Nephron (organoid): Measurements from ENCODE around the gene BRPF3.

Experiments
- H3K27ac Mint-ChIP-seq, 3 experiments: 2 replicates each; pipeline ENCODE4 v1.8.0; 2020; ENCODE audit warnings: mixed read lengths in 3 of 3, mild to moderate bottlenecking in 2 of 3, moderate library complexity in 1 of 3
- H3K27me3 Mint-ChIP-seq: 2 replicates; pipeline ENCODE4 v1.8.0; 2021; ENCODE audit warnings: low read depth, mild to moderate bottlenecking, moderate library complexity, mixed read lengths
- H3K36me3 Mint-ChIP-seq: 2 replicates; pipeline ENCODE4 v1.8.0; 2020; ENCODE audit warnings: low read depth, mixed read lengths
- H3K4me1 Mint-ChIP-seq: 2 replicates; pipeline ENCODE4 v1.8.0; 2020; ENCODE audit warnings: mixed read lengths
- H3K4me3 Mint-ChIP-seq, 3 experiments: 2 replicates each; pipeline ENCODE4 v1.8.0; 2020; ENCODE audit warnings: mild to moderate bottlenecking in 3 of 3, mixed read lengths in 3 of 3, moderate library complexity in 2 of 3
- H3K9me3 Mint-ChIP-seq: 2 replicates; pipeline ENCODE4 v1.8.0; 2020; ENCODE audit warnings: mixed read lengths
- CTCF ChIP-seq, 3 experiments: fragments of 200-600 bp; sonication (generic); IDR thresholded peaks; one replicate each; pipeline ENCODE4 v1.5.0; 2021; ENCODE audit warnings: antibody characterized with exemption in 3 of 3; ENCODE audit not compliant: unreplicated experiment in 3 of 3

The BRPF3 gene

GRCh38 chr6:36201612-36202011 lies 5.1 kb downstream of the BRPF3 start:
- Mint-ChIP-seq H3K9me3 (no peaks in the 10 kb centered on the region), H3K4me3 (no peak overlapping the region), H3K4me1 (peaks cover 22% of the 10 kb centered on the region), H3K36me3 (peaks cover 82% of the 10 kb centered on the region), H3K27me3 (peaks cover 5% of the 10 kb centered on the region), H3K27ac (no peak overlapping the region)
- TF ChIP-seq CTCF (IDR thresholded peaks at IDR 0.05; ENCODE audit: unreplicated experiment in 3 of 3): no peak

- no peak overlapping the region for H3K27ac Mint-ChIP-seq
Observed at GRCh38 chr6:36202101-36202500, 5.6 kb downstream of the BRPF3 start.

GRCh38 chr6:36204068-36204753 lies 7.7 kb downstream of the BRPF3 start:
- TF ChIP-seq CTCF (IDR thresholded peaks at IDR 0.05; ENCODE audit: unreplicated experiment in 3 of 3): no peak
- Mint-ChIP-seq H3K4me3 (no peak overlapping the region), H3K9me3 (no peaks in the 10 kb centered on the region), H3K27ac (no peak overlapping the region), H3K36me3 (peaks cover 84% of the 10 kb centered on the region), H3K27me3 (no peaks in the 10 kb centered on the region), H3K4me1 (peaks cover 6% of the 10 kb centered on the region)

More at GRCh38 chr6:36202101-36202500, 5.6 kb downstream of the BRPF3 start:
- Mint-ChIP-seq H3K36me3 (peaks cover 87% of the 10 kb centered on the region), H3K27me3 (peaks cover 4% of the 10 kb centered on the region), H3K4me1 (peaks cover 22% of the 10 kb centered on the region), H3K4me3 (no peak overlapping the region), H3K9me3 (no peaks in the 10 kb centered on the region)
- no peak for TF ChIP-seq CTCF (IDR thresholded peaks at IDR 0.05; ENCODE audit: unreplicated experiment in 3 of 3)

- no peaks in the 10 kb centered on the region for H3K9me3 Mint-ChIP-seq
Observed at GRCh38 chr6:36207155-36207554, 10.6 kb downstream of the BRPF3 start.

GRCh38 chr6:36209606-36210005 lies 13.1 kb downstream of the BRPF3 start:
- Mint-ChIP-seq H3K4me1 (no peaks in the 10 kb centered on the region), H3K27ac (no peak overlapping the region), H3K27me3 (no peaks in the 10 kb centered on the region), H3K4me3 (no peak overlapping the region), H3K36me3 (peaks cover 86% of the 10 kb centered on the region), H3K9me3 (no peaks in the 10 kb centered on the region)
- TF ChIP-seq CTCF (IDR thresholded peaks at IDR 0.05; ENCODE audit: unreplicated experiment in 3 of 3): no peak

More at GRCh38 chr6:36207155-36207554, 10.6 kb downstream of the BRPF3 start:
- H3K4me3 Mint-ChIP-seq: no peak overlapping the region
- peaks cover 85% of the 10 kb centered on the region for H3K36me3 Mint-ChIP-seq
- TF ChIP-seq CTCF (IDR thresholded peaks at IDR 0.05; ENCODE audit: unreplicated experiment in 3 of 3): no peak
- no peak overlapping the region for H3K27ac Mint-ChIP-seq
- H3K4me1 Mint-ChIP-seq: no peaks in the 10 kb centered on the region
- H3K27me3 Mint-ChIP-seq: no peaks in the 10 kb centered on the region

GRCh38 chr6:36210182-36210581 lies 13.6 kb downstream of the BRPF3 start:
- Mint-ChIP-seq H3K4me1 (no peaks in the 10 kb centered on the region), H3K4me3 (no peak overlapping the region), H3K27ac (no peak overlapping the region)

More at GRCh38 chr6:36210182-36210581, 13.6 kb downstream of the BRPF3 start:
- Mint-ChIP-seq H3K36me3 (peaks cover 89% of the 10 kb centered on the region), H3K9me3 (no peaks in the 10 kb centered on the region), H3K27me3 (no peaks in the 10 kb centered on the region)
- no peak for TF ChIP-seq CTCF (IDR thresholded peaks at IDR 0.05; ENCODE audit: unreplicated experiment in 3 of 3)
